ENCODE measurements around the gene SYTL5. TPM values are rescaled to one million over a fixed set of nuclear protein-coding genes. Genes with fewer than 3 reads are reported as not detected.

SYTL5 gene
- total RNA-seq, 1 experiment from 2014 or later: 0.04 TPM

DNA sequence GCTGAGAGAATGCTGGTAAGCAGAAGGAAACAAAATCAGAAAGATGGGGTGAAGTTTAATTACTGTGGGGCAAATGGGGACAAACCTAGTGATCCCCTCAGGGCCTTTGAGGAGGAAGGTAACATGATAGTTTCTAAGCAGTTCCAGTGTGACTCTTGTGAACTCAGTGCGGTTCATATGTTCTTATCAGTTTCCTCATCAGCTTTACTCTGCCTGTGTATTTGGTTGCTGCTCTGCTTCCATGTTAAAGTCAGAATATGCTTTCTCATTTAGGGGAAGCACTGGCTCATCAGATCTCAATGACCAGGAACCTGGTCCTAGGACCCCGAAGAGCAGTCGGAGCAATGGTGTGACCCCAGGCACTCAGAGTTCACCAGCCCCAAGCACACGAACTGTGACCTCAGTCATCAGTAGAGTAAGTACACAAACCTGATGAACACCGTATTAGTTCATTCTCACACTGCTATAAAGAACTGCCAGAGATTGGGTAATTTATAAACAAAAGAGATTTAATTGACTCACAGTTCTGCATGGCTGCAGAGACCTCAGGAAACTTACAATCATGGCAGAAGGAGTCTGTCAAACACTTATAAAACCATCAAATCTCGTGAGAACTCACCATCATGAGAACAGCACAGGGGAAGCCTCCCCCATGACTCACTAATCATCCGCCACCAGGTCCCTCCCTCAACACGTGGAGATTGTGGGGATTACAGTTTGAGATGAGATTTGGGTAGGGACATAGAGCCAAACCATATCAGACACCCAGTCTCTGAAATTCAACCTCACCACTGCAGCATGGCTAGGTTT, 83.0 kb downstream of the SYTL5 start:
- no peak for DNase-seq
- no peaks in the 10 kb centered on the region for H3K79me2 ChIP-seq (ENCODE audit: low read length)
- TF ChIP-seq, protein P1, sequence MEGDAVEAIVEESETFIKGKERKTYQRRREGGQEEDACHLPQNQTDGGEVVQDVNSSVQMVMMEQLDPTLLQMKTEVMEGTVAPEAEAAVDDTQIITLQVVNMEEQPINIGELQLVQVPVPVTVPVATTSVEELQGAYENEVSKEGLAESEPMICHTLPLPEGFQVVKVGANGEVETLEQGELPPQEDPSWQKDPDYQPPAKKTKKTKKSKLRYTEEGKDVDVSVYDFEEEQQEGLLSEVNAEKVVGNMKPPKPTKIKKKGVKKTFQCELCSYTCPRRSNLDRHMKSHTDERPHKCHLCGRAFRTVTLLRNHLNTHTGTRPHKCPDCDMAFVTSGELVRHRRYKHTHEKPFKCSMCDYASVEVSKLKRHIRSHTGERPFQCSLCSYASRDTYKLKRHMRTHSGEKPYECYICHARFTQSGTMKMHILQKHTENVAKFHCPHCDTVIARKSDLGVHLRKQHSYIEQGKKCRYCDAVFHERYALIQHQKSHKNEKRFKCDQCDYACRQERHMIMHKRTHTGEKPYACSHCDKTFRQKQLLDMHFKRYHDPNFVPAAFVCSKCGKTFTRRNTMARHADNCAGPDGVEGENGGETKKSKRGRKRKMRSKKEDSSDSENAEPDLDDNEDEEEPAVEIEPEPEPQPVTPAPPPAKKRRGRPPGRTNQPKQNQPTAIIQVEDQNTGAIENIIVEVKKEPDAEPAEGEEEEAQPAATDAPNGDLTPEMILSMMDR (conservative IDR thresholded peaks at IDR 0.05; ENCODE audit: low read depth, low read length): no peak
- no peak for TF ChIP-seq EZH2phosphoT487 (IDR thresholded peaks at IDR 0.05; ENCODE audit: borderline replicate concordance, low read length)
- TF ChIP-seq EZH2 (IDR thresholded peaks at IDR 0.05; ENCODE audit: low read length, unreplicated experiment): no peak
- no peak overlapping the region for H2AFZ ChIP-seq (ENCODE audit: low read length)
- no peaks in the 10 kb centered on the region for H4K20me1 ChIP-seq (ENCODE audit: low read length)
- no peaks in the 10 kb centered on the region for H3K9me2 ChIP-seq (replicated peaks; ENCODE audit: low read length)
- ChIA-PET POLR2A (ENCODE audit: unreplicated experiment) (no interaction called here), CTCF (no interaction called here)
- H3K27ac ChIP-seq (ENCODE audit: low read length): no peak overlapping the region
- H3K4me1 ChIP-seq (ENCODE audit: insufficient read depth, low read length): peaks cover 8% of the 10 kb centered on the region; the same call in 1 of the 2 replicates
- H3K4me2 ChIP-seq (ENCODE audit: low read length): no peak overlapping the region
- no peak for ATAC-seq
- no peaks in the 10 kb centered on the region for H3K36me3 ChIP-seq (ENCODE audit: low read depth, low read length)
- H3K4me3 ChIP-seq (ENCODE audit: low read length): no peak overlapping the region
- H3K9me3 ChIP-seq (ENCODE audit: low read length): no peaks in the 10 kb centered on the region
- no TSS peak for BruUV-seq (replicated peaks)
- intact Hi-C loops (cut with micrococcal nuclease): no loop called here
- no peak overlapping the region for H3K9ac ChIP-seq (ENCODE audit: low read length)
- H3K27me3 ChIP-seq (ENCODE audit: low read length): no peaks in the 10 kb centered on the region
- H3F3A ChIP-seq (ENCODE audit: low read length, unreplicated experiment): no peaks in the 10 kb centered on the region

DNA sequence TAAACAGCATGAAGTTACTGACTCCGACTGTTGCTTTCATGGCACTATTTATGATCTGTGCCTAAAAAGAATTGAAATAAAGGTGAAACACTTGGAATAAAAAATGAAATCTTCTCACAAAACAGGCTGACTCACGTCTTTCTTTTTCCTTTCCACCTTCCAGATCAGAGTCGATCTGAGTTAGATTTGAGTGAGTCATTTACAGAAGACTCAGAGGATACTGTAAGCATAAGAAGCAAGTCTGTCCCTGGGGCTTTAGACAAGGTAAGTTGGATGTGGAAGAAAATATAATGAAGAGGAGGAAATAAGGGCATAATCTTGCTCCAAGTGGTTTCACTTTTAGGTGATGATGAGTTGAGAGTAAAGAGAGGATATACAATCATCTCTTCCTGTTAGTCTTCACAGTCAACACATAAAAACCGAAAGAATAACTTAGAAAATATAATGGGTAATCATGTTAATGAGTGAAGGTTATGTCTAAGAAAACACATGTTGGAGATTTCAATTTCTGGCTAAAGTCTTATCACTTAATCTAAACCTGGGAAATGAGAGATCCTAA, 89.7 kb downstream of the SYTL5 start:
- Histone ChIP-seq H3F3A (ENCODE audit: low read length, unreplicated experiment) (peaks cover 4% of the 10 kb centered on the region), H3K36me3 (ENCODE audit: low read depth, low read length) (no peaks in the 10 kb centered on the region), H3K9me3 (ENCODE audit: low read length) (0 out of 2 replicates have a peak, but pooled peaks cover 3% of the 10 kb centered on the region), H3K9me2 (replicated peaks; ENCODE audit: low read length) (no peaks in the 10 kb centered on the region), H3K4me3 (ENCODE audit: low read length) (peak overlapping the region; percentile 43), H3K27ac (ENCODE audit: low read length) (peak overlapping the region; percentile 32; the same call in 1 of the 2 replicates), H3K79me2 (ENCODE audit: low read length) (no peaks in the 10 kb centered on the region), H2AFZ (ENCODE audit: low read length) (no peak overlapping the region; the same call in none of the 2 replicates), H3K4me2 (ENCODE audit: low read length) (peak overlapping the region; percentile 70), H4K20me1 (ENCODE audit: low read length) (no peaks in the 10 kb centered on the region), H3K4me1 (ENCODE audit: insufficient read depth, low read length) (peaks cover 22% of the 10 kb centered on the region), H3K9ac (ENCODE audit: low read length) (no peak overlapping the region), H3K27me3 (ENCODE audit: low read length) (no peaks in the 10 kb centered on the region)
- ATAC-seq: peak; percentile 99
- POLR2A ChIA-PET (ENCODE audit: unreplicated experiment): interaction anchor here (0.5 kb wide), 1 partner anchor 9 kb away, joined by 3 read pairs; no protein-coding TSS in a partner anchor
- DNase-seq: peak; percentile 75
- CTCF ChIA-PET: no interaction called here
- no peak for TF ChIP-seq EZH2phosphoT487 (IDR thresholded peaks at IDR 0.05; ENCODE audit: borderline replicate concordance, low read length)
- BruUV-seq (replicated peaks): no TSS peak
- intact Hi-C loops (cut with micrococcal nuclease): no loop called here

DNA sequence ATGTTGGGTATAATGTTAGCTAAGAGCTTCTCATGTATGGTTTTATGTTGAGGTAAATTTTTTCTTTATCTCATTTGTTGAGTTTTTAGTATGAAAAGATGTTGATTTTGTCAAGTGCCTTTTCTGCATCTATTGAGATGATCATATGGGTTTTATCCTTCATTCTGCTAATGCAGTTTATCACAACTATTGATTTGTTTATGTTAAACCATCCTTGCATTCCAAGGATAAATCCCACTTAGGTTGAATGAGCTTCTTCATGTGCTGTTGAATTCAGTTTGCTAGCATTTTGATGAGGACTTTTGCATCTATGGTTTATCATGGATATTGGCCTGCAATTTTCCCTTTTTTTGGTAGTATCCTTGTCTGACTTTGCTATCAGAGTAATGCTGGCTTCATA, 93.3 kb downstream of the SYTL5 start:
- Histone ChIP-seq H3K9me3 (ENCODE audit: low read length) (0 out of 2 replicates have a peak, but pooled peaks cover 3% of the 10 kb centered on the region), H2AFZ (ENCODE audit: low read length) (no peak overlapping the region), H3K79me2 (ENCODE audit: low read length) (no peaks in the 10 kb centered on the region), H3K27ac (ENCODE audit: low read length) (no peak overlapping the region), H3K4me1 (ENCODE audit: insufficient read depth, low read length) (peaks cover 19% of the 10 kb centered on the region), H3K36me3 (ENCODE audit: low read depth, low read length) (no peaks in the 10 kb centered on the region), H3K4me2 (ENCODE audit: low read length) (no peak overlapping the region), H3K9me2 (replicated peaks; ENCODE audit: low read length) (no peaks in the 10 kb centered on the region), H3K9ac (ENCODE audit: low read length) (no peak overlapping the region), H3K4me3 (ENCODE audit: low read length) (no peak overlapping the region), H3F3A (ENCODE audit: low read length, unreplicated experiment) (peaks cover 4% of the 10 kb centered on the region), H3K27me3 (ENCODE audit: low read length) (no peaks in the 10 kb centered on the region), H4K20me1 (ENCODE audit: low read length) (no peaks in the 10 kb centered on the region)
- DNase-seq (no peak), ATAC-seq (no peak)
- no TSS peak for BruUV-seq (replicated peaks)
- intact Hi-C loops (cut with micrococcal nuclease): no loop called here
- TF ChIP-seq EZH2phosphoT487 (IDR thresholded peaks at IDR 0.05; ENCODE audit: borderline replicate concordance, low read length) (no peak), EZH2 (IDR thresholded peaks at IDR 0.05; ENCODE audit: low read length, unreplicated experiment) (no peak)
- TF ChIP-seq, protein P1 (conservative IDR thresholded peaks at IDR 0.05; ENCODE audit: low read depth, low read length): no peak
- ChIA-PET CTCF (no interaction called here), POLR2A (ENCODE audit: unreplicated experiment) (no interaction called here)
